HepG2 (cell line): ENCODE data around the gene SMOC1. TPM values are rescaled to one million over a fixed set of nuclear protein-coding genes. Genes with fewer than 3 reads are reported as not detected.

Source experiments
- ARID5B ChIP-seq: IDR thresholded peaks from 2 replicates; pipeline ENCODE4 v1.4.0; 2020; ENCODE audit warnings: mild to moderate bottlenecking, missing genetic modification reagents
- BRF2 ChIP-seq: sonication (generic); formaldehyde crosslinking; IDR thresholded peaks from 2 replicates; pipeline ENCODE4 v1.8.1; 2022; ENCODE audit warnings: mild to moderate bottlenecking, missing genetic modification reagents
- DR1 ChIP-seq: sonication (generic); formaldehyde crosslinking; IDR thresholded peaks from 2 replicates; pipeline ENCODE4 v1.8.0; 2021; ENCODE audit warnings: mild to moderate bottlenecking, missing genetic modification reagents, inconsistent platforms
- HOXA7 ChIP-seq: sonication (generic); formaldehyde crosslinking; IDR thresholded peaks from 2 replicates; pipeline ENCODE4 v1.8.1; 2022; ENCODE audit warnings: mild to moderate bottlenecking, missing genetic modification reagents, moderate library complexity
- MTF2 ChIP-seq: sonication (generic); formaldehyde crosslinking; IDR thresholded peaks from 2 replicates; pipeline ENCODE4 v1.5.0; 2020; ENCODE audit warnings: missing genetic modification reagents, borderline replicate concordance
- NR2F1 ChIP-seq, 2 experiments: fragments of 450-650 bp in 1 of 2; formaldehyde crosslinking in 1 of 2; IDR thresholded peaks; 2 replicates each; pipeline versions ENCODE4 v1.5.0 to v1.6.1; 2016 to 2020; ENCODE audit warnings: mild to moderate bottlenecking in 1 of 2, missing compliant biosample characterization in 1 of 2, missing genetic modification reagents in 1 of 2, moderate library complexity in 1 of 2
- PAXIP1 ChIP-seq: sonication (generic); formaldehyde crosslinking; conservative IDR thresholded peaks from 2 replicates; pipeline ENCODE4 v1.4.0; 2020; ENCODE audit warnings: mild to moderate bottlenecking, missing genetic modification reagents, moderate library complexity
- SALL1 ChIP-seq: sonication (generic); formaldehyde crosslinking; IDR thresholded peaks from 2 replicates; pipeline ENCODE4 v1.8.0; 2022; ENCODE audit warnings: mild to moderate bottlenecking, missing genetic modification reagents
- SNAPC4 ChIP-seq: sonication (generic); formaldehyde crosslinking; IDR thresholded peaks from 2 replicates; pipeline ENCODE4 v1.4.0; 2020; ENCODE audit warnings: mild to moderate bottlenecking, missing genetic modification reagents
- TFDP2 ChIP-seq: sonication (generic); formaldehyde crosslinking; IDR thresholded peaks from 2 replicates; pipeline ENCODE4 v1.4.0; 2020; ENCODE audit warnings: missing genetic modification reagents
- ZKSCAN5 ChIP-seq: sonication (generic); formaldehyde crosslinking; IDR thresholded peaks from 2 replicates; pipeline ENCODE4 v1.5.1; 2020; ENCODE audit warnings: mild to moderate bottlenecking, missing genetic modification reagents
- ZNF235 ChIP-seq: sonication (generic); formaldehyde crosslinking; IDR thresholded peaks from 2 replicates; pipeline ENCODE4 v1.8.1; 2023; ENCODE audit warnings: mild to moderate bottlenecking, missing genetic modification reagents, borderline replicate concordance
- ZNF331 ChIP-seq: sonication (generic); formaldehyde crosslinking; IDR thresholded peaks from 2 replicates; pipeline ENCODE4 v1.4.0; 2020; ENCODE audit warnings: missing genetic modification reagents
- ZNF564 ChIP-seq: sonication (generic); formaldehyde crosslinking; IDR thresholded peaks from 2 replicates; pipeline ENCODE4 v1.8.1; 2023; ENCODE audit warnings: mild to moderate bottlenecking, missing genetic modification reagents
- ZZZ3 ChIP-seq: sonication (generic); formaldehyde crosslinking; IDR thresholded peaks from 2 replicates; pipeline ENCODE4 v1.4.0; 2020; ENCODE audit warnings: missing genetic modification reagents, mild to moderate bottlenecking, borderline replicate concordance
- polyA plus RNA-seq, 8 experiments: library from polyadenylated mRNA; depleted of rRNA in 3 of 8; stranded (reverse) in 7 of 8; unstranded in 1 of 8; fragments of >200 nt; fragmentation: Illumina TruSeq in 4 of 8; extraction: Trizol in 4 of 8; gene quantifications; 2 replicates each; pipeline versions ENCODE4 v1.2.1 to v1.2.3, GENCODE V29; 2011 to 2016; ENCODE audit warnings: low read depth in 4 of 8, missing spikeins in 1 of 8, mixed read lengths in 1 of 8; ENCODE audit not compliant: insufficient read depth in 1 of 8
- total RNA-seq, 5 experiments: library from RNA; depleted of rRNA; stranded (reverse); fragments of >200 nt; fragmentation: Illumina TruSeq; extraction: Trizol; gene quantifications; 2 replicates each; pipeline ENCODE4 v1.2.3, GENCODE V29; 2016; ENCODE audit warnings: low read depth in 1 of 5

Gene SMOC1
- total and polyA plus RNA-seq, 2 of the 13 experiments (the other 11 are each of a cell fraction or from before 2014, with no cell fraction given): 17.8 to 35.6 TPM

GRCh38 chr14:69989622-69990021 lies 110.4 kb downstream of the SMOC1 start (continued):
- TF ChIP-seq MTF2 (no peak), NR2F1 (CRISPR knock-in tag; IDR thresholded peaks at IDR 0.05) (no peak), TFDP2 (CRISPR knock-in tag) (no peak), ARID5B (CRISPR knock-in tag) (0 out of 2 replicates have a peak, but pooled peaks have one; percentile 34), ZNF235 (CRISPR knock-in tag) (no peak), ZNF564 (CRISPR knock-in tag) (no peak), ZZZ3 (CRISPR knock-in tag) (no peak), SALL1 (CRISPR knock-in tag) (peak; percentile 19; the same call in 1 of the 2 replicates), SNAPC4 (CRISPR knock-in tag) (no peak), PAXIP1 (CRISPR knock-in tag) (0 out of 2 replicates have a peak, but pooled peaks have one; percentile 41), ZKSCAN5 (no peak), DR1 (no peak), HOXA7 (CRISPR knock-in tag) (no peak), BRF2 (CRISPR knock-in tag) (no peak), ZNF331 (no peak)
